Transverse colon (tissue), 4 donors: ENCODE results near the gene PRKACB.
A peak's percentile ranks its signal among the peaks of the same experiment; 100 is the strongest.

Experiments used
- CTCF ChIP-seq, 5 experiments: fragments of 200-600 bp in 3 of 5; fragments of 450-650 bp in 2 of 5; sonication (generic) in 3 of 5; IDR thresholded peaks; 1 replicate in 2 of 5; 2 replicates in 3 of 5; pipeline ENCODE4 v1.5.1; 2016 to 2017; ENCODE audit warnings: antibody characterized with exemption in 5 of 5, inconsistent platforms in 3 of 5, mild to moderate bottlenecking in 2 of 5, moderate library complexity in 1 of 5
- POLR2A ChIP-seq: fragments of 450-650 bp; IDR thresholded peaks from one replicate; pipeline ENCODE4 v1.6.1; 2016; ENCODE audit warnings: antibody characterized with exemption, mild to moderate bottlenecking, moderate library complexity
- POLR2AphosphoS5 ChIP-seq, 3 donors: sonication (generic); formaldehyde crosslinking; IDR thresholded peaks; one replicate each; pipeline ENCODE4 v1.6.1; 2016; ENCODE audit warnings: antibody characterized with exemption in 3 of 3

DNA sequence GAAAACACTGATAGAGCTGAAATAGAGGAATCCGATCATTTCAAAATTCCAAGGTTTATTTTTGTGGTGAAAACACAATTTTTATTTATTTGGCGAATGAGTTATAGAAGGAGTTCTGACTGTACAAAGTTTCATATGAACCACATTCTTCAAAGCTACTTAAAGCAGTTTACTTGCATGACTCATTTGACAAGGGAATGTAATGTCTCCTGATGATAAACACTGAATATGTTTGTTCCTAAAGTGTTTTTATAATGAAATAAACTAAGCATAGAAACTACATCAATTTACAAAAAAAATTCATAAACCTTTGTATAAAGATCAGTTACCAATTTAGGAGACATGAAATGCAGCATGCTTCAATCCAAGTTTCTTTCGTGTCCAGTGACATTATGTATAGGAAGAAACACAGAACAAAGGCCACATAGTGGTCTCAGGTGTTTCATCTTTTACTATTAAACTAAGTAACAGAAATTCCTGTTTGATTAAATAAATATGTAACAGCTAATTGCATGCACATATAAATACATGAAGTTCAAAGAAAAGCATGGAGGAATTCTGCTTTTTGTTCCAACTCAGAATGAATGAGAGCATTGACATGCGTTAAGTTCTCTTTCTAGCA lies 2.5 kb downstream of the PRKACB start:
- TF ChIP-seq CTCF (IDR thresholded peaks at IDR 0.05) (no peak), POLR2A (no peak), POLR2AphosphoS5 (IDR thresholded peaks at IDR 0.05) (peak in 2 of 3 donors; percentile 27 to 58)
